ENCODE measurements around the gene ZDHHC9.

GRCh38 chrX:129761596-129761995 is 82.1 kb downstream of the ZDHHC9 start:
- TF ChIP-seq CTCF (IDR thresholded peaks at IDR 0.05), result no peak
- no peak for TF ChIP-seq POLR2A (IDR thresholded peaks at IDR 0.05)

Measured in ovary (tissue), 3 donors.